NCI-H1105 treated with DMSO at 0.1 percent for 48 hours (cell line): ENCODE measurements around the gene SEMA6C.
"Not testable (repeated sequence)": the region's sequence is repeated elsewhere in the genome, so short reads cannot be mapped to it uniquely, and the experiment has no call there.

Source experiments
- DNase-seq: peaks from one replicate; lab custom pipeline; 2025; lab: John Stamatoyannopoulos, UW

The SEMA6C gene

DNA sequence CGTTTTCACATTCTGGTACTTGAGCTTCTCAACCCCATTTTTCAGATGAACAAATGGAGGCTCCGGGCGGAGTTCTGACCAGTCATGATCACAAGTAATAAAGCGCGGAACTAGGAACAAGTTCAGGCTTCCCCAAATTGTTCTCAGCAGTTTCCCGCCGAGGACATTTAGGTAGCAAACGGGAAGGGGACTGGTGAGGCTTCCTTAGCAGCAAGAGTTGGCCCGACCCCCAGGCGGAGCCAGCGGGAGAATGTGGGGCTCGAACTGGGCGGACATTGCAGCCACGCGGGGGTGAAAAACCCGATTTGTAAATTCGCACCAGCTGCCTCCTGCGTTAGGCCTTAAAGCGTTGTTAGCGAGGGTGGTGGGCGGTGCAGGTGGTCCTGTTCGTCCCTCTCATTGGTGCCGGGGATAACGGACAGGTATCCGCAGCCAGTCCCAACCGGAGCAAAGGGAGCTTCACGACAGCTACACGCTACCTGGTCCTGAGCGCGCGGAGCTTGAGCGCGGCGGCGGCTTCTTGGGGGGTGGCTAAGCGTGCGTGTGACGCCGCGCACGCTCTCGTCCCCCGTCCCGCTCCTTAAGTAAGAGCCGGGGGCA lies 15.3 kb downstream of the SEMA6C start:
- no peak for DNase-seq

DNA sequence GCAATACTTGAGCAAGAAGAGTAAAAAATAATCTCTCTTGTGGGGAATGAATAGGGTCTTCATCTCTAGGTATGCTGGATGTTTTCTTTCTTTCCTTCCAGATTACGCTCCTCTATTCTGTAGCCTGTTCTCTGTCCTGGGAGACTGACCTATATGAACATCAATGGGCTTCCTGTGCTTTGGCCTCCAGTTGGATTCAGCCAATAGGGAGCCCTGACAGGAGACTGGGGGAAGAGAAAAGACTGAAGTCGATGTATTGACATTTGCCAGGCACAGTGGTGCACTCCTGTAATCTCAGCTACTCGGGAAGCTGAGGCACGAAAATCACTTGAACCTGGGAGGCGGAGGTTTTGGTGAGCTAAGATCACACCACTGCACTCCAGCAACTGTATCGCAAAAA lies 17.6 kb downstream of the SEMA6C start:
- DNase-seq: no peak

DNA sequence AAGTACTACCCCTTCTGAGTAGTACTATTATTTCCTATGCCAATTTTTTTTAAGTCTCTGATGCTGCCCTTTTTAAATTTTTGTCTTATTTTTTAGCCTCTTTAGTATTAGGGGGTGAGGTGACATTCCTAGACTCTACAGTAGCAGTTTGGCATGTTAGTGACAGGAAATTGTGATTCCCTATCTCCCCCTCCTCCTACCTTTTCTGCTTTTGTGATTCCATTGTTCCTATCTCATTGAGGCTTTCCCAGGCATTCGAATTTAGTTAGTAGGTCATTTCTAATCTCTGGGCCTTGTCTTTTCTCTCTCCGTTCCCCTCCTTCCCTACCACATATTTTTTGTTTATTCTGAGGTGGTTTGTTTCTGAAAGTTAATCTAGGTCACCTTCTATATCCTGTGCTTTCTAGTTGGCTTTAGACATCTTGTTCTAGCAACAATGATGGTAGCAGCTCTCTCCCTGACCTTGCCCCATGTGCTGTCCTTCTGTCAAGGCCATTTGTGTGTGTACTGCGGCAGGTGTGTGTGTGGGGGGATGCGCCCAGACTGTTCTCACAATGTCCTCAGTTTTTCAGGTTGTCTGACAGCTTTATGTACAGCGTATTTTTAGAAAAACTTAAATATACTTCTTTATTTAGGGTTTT lies 21.5 kb downstream of the SEMA6C start:
- DNase-seq: no peak

DNA sequence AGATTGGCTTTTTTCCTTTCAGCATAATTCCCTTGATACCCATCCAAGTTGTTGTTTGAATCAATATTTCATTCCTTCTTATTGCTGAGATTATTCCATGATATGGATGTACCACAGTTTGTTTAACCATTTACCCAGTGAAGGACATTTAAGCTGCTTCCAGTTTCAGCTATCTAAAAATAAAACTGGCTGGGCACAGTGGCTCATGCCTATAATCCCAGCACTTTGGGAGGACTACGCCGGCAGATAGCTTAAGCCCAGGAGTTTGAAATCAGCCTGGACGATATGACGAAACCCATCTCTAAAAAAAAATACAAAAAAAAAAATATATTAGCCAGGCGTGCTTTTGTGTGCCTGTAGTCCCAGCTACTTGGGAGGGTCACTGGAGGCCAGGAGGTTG lies 32.6 kb downstream of the SEMA6C start:
- DNase-seq: no peak

DNA sequence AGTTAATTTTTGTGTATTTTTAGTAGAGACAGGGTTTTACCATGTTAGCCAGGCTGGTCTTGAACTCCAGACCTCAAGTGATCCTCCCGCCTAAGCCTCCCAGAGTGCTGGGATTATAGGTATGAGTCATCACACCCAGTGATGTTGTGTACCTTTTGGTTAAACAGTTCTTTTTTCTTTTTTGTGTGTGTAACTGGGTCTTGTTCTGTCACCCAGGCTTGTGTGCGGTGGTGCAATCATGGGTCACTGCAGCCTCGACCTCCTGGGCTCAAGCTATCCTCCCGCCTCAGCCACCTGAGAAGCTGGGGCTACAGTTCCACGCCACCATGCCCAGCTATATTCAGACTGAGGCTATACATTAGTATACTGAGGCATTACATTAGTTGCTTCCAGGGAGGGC lies 38.1 kb downstream of the SEMA6C start:
- DNase-seq: no peak

DNA sequence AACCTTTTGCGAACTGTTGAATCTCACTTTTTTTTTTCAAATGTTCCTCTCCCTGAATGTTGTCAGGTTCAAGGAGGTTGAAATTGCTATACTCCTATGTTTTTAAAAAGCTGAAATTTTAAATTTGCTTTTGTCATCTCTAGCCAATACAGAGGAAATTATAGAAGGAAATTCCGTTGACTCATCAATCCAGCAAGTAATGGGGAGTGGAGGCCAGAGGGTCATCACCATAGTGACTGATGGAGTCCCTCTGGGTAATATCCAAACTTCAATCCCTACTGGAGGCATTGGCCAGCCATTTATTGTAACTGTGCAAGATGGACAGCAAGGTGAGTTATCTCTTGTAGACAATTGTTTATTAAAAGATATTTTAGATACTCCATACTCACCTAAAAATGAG lies 39.5 kb downstream of the SEMA6C start:
- DNase-seq: no peak

DNA sequence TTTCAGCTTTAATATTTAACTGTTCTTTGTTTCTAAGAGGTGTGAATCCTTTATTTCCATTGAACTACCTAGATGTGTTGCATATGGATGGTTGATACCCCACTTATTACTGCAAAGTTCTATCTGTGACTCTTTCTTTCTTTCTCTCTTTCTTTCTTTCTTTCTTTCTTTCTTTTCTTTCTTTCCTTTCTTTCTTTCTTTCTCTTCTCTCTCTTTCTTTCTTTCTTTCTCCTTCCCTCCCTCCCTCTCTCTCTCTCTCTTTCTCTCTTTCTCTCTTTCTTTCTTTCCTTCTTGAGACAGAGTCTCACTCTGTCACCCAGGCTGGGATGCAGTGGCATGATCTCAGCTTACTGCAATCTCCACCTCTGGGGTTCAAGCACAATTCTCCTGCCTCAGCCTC lies 41.8 kb downstream of the SEMA6C start:
- no peak for DNase-seq

DNA sequence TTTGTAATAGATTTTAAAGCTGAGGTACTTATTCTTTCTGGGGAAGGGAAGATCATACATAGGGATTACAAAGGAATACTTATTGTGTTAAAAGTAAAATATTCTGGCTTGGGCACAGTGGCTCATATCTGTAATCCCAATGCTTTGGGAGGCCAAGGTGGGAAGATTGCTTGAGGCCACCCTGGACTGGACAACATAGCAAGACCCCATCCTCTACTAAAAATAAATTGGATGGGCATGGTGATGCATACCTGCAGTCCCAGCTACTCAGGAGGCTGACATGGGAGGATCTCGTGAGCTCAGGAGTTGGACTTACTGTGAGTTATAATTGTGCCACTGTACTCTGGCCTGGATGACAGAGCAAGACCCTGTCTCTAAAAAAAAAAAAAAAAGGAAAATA lies 48.3 kb downstream of the SEMA6C start:
- DNase-seq: no peak

DNA sequence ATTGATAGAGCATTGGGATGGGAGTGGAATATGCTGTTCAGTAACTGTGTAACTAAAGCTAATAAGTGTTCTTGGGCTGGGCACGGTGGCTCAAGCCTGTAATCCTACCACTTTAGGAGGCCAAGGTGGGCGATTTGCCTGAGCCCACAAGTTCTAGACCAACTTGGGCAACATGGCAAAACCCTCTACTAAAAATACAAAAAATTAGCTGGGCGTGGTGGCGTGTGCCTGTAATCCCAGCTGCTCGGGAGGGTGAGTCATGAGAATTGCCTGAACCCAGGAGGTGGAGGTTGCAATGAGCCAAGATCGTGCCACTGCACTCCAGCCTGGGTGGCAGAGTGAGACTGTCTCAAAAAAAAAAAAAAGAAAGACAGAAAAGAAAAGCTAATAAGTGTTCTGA lies 49.0 kb downstream of the SEMA6C start:
- DNase-seq: not testable (repeated sequence)

DNA sequence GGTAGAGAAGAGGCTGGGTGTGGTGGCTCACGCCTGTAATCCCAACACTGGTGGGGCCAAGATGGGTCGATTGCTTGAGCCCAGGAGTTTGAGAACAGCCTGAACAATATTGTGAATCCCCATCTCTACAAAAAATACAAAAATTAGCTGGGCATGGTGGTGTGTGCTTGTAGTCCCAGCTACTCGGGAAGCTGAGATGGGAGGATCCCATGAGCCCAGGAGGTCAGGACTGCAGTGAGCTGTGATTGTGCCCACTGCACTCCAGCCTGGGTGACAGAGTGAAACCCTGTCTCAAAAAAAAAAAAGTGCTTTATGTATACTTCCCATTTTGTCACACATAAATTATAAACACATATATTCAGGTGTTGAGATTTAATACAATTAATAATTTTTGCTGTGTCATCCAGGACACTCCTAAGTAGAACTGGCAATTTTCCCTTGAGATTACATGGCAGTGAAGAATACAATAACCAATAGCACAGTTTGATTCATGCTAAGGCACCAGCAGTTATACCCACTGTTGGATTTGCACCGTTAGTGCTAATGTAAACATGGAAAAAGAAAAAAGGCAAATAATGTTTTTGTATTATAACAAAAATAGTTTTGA lies 60.4 kb downstream of the SEMA6C start:
- no peak for DNase-seq
